Measurements from ENCODE around the gene ZDHHC24. TPM values are rescaled to one million over a fixed set of nuclear protein-coding genes. Genes with fewer than 3 reads are reported as not detected.
"Not testable (repeated sequence)": the region's sequence is repeated elsewhere in the genome, so short reads cannot be mapped to it uniquely, and the experiment has no call there.

Gene ZDHHC24
- total RNA-seq, 1 donor from 2014 or later = 16.5 TPM

DNA sequence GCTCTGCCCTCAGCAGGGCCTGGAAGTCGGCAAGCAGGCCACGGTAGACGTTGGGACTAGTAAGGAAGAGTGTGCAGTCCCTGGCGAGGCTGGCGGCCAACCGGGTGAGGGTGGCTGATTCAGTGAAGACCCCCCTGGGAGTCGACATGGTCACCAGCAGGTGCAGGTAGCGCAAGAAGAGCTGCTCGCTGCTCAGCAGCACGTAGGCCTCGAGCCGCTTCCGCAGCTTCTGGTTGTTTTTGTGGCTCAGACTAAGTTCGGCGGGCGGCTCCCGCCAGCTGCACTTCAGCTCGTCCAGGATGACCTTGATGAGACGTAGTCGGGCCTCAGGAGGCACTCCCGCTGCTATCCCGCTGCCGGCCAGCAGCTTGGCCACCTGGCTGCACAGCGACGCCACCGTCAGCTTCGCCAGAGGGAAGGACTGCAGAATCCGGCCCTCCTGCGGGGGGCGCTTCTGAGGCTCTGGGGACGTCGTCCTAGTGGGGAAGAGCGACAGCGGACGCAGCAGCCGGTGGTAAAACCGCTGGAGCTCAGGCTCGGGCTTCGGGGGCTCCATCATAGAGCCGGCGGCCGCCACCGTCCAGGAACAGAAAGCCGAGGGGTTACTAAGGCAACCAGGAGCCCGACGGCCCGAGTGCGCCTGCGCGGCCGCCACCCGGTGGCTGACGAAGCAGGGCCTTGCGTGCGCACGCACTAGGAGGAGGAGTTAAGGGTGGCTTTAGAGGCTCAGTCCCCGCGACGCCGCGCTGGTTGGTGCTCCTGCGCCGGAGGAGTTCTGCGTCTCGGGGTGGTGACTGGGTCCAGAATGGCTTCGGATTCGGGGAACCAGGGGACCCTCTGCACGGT, 46.8 kb upstream of the ZDHHC24 start, which contains the start of the genes CCDC87 and CCS:
TSS of gene CCDC87 (minus strand) at position 607 of the 846 bp plus-strand sequence. CDS start at position 559, 48 bp downstream.
TSS of gene CCS (plus strand) at position 729 of the 846 bp plus-strand sequence. CDS start at position 806, 77 bp downstream.
- Histone ChIP-seq H3K4me3 (peak within 1 kb of the TSS; percentile 52 to 86), H3K36me3 (no peaks in the 10 kb centered on the region), H3K27me3 (no peaks in the 10 kb centered on the region), H3K27ac (peak within 1 kb of the TSS; percentile 68), H3K9me3 (no peaks in the 10 kb centered on the region), H3K4me1 (peaks cover 32% of the 10 kb centered on the region)
- TF ChIP-seq POLR2A (IDR thresholded peaks at IDR 0.05) (peak in 1 of 2 donors; percentile 93), POLR2AphosphoS5 (IDR thresholded peaks at IDR 0.05; ENCODE audit: insufficient read depth in 1 of 2, low read depth in 1 of 2) (peak; percentile 98 to 99)
- TF ChIP-seq, protein P1, sequence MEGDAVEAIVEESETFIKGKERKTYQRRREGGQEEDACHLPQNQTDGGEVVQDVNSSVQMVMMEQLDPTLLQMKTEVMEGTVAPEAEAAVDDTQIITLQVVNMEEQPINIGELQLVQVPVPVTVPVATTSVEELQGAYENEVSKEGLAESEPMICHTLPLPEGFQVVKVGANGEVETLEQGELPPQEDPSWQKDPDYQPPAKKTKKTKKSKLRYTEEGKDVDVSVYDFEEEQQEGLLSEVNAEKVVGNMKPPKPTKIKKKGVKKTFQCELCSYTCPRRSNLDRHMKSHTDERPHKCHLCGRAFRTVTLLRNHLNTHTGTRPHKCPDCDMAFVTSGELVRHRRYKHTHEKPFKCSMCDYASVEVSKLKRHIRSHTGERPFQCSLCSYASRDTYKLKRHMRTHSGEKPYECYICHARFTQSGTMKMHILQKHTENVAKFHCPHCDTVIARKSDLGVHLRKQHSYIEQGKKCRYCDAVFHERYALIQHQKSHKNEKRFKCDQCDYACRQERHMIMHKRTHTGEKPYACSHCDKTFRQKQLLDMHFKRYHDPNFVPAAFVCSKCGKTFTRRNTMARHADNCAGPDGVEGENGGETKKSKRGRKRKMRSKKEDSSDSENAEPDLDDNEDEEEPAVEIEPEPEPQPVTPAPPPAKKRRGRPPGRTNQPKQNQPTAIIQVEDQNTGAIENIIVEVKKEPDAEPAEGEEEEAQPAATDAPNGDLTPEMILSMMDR (IDR thresholded peaks at IDR 0.05) = peak; percentile 30 to 62 (median 58)
- intact Hi-C loops (cut with DNase I) = no loop called here
- peak in 1 of 2 donors; percentile 92 for DNase-seq (ENCODE audit: extremely low spot score in 2 of 2)

DNA sequence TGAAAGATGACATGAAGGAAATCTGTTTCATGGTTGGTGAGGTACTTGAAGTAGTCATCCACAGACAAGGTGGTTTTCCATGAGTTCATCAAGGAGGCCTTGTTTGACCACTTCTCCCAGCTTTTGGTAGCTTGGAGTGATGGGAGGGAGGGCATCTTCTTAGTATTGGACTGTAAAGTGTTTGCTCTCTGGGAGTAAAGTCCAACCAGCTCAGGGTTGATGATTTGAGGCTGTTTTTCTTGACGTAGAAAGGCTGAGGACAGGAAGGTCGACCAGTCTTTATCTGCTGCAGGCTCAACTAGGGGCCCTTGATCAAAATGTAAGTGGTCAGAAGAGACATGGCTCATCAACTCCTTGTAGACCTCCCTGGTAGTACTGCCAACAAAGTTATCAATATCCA, 45.3 kb upstream of the ZDHHC24 start:
- Histone ChIP-seq H3K9me3 (no peaks in the 10 kb centered on the region), H3K4me1 (peaks cover 32% of the 10 kb centered on the region), H3K4me3 (no peak overlapping the region), H3K36me3 (no peaks in the 10 kb centered on the region), H3K27me3 (no peaks in the 10 kb centered on the region), H3K27ac (no peak overlapping the region)
- TF ChIP-seq POLR2AphosphoS5 (IDR thresholded peaks at IDR 0.05; ENCODE audit: insufficient read depth in 1 of 2, low read depth in 1 of 2) (no peak), POLR2A (IDR thresholded peaks at IDR 0.05) (no peak)
- intact Hi-C loops (cut with DNase I) = no loop called here
- no peak for DNase-seq (ENCODE audit: extremely low spot score in 2 of 2)

DNA sequence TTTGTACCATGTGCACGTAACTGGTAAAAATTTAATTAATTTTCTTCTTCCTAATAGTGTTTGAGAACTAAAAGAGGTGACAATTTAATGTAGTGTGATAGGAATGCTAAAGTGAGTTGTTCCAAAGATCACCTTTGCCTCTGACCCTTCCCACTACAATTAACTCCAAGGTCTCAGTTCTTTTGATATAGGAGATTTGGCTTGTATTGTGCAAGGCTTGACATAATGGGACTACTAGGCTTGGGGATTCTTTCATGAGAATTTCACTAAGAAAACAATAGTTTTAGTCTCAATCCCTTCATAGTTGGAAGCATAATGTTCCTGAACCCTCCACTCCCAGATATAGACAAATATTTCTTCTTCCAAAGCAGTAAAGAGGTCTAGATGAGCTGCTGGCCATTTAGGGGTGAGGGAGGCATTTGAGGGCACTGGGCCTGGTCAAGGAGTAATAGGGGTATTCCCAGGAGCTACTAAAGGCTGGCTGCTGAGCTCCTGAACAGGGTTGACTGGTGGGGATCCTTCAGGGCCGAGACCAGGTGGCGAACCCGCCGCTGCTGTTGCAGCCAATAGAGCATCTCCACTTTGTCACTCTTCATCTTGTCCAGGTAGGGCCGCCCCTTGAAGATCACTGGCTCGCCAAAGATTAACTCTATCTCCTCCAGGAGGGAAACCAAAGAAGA, 44.3 kb upstream of the ZDHHC24 start:
- no peak overlapping the region for H3K27ac ChIP-seq
- intact Hi-C loops (cut with DNase I) = no loop called here
- no peaks in the 10 kb centered on the region for H3K9me3 ChIP-seq
- TF ChIP-seq, protein P1 (IDR thresholded peaks at IDR 0.05) = no peak
- TF ChIP-seq POLR2A (IDR thresholded peaks at IDR 0.05) (no peak), POLR2AphosphoS5 (IDR thresholded peaks at IDR 0.05; ENCODE audit: insufficient read depth in 1 of 2, low read depth in 1 of 2) (no peak)
- no peak overlapping the region for H3K4me3 ChIP-seq
- no peak for DNase-seq (ENCODE audit: extremely low spot score in 2 of 2)
- H3K36me3 ChIP-seq = no peaks in the 10 kb centered on the region
- H3K4me1 ChIP-seq = peaks cover 26% of the 10 kb centered on the region
- H3K27me3 ChIP-seq = no peaks in the 10 kb centered on the region

DNA sequence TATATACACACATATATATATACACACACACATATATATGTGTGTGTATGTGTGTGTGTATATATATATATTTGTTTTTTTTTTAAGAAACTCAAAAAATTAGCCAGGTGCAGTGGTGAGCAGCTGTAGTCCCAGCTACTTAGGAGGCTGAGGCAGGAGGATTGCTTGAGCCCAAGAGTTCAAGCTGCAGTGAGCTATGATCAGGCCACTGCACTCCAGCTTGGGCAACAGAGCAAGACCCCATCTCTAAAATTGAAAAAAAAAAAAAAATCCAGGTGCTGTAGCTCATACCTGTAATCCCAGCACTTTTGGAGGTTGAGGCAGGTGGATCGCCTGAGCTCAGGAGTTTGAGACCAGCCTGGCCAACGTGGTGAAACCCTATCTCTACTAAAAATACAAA, 43.5 kb upstream of the ZDHHC24 start:
- H3K9me3 ChIP-seq; H3K27ac ChIP-seq; H3K27me3 ChIP-seq; H3K4me3 ChIP-seq; DNase-seq (ENCODE audit: extremely low spot score in 2 of 2); H3K36me3 ChIP-seq; intact Hi-C loops (cut with DNase I): not testable (repeated sequence)
- H3K4me1 ChIP-seq = peaks cover 19% of the 10 kb centered on the region

DNA sequence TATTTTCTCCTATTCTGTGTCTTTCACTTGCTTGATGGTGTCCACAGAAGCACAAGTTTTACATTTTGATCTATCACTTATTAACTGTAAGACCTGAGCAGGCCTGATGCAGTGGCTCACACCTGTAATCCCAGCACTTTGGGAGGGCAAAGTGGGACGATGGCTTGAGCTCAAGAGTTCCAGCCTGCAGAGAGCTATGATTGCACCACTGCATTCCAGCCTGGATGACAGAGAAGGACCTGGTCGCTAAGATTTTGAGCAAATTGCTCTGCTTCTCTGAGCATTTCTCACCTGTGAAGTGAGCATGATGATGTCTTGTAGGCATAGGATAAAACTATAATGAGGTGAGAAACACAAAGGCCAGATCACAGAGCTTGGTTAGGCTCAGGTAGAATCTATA, 40.3 kb upstream of the ZDHHC24 start:
- TF ChIP-seq POLR2A (IDR thresholded peaks at IDR 0.05) = no peak
- TF ChIP-seq, protein P1 (IDR thresholded peaks at IDR 0.05) = no peak
- TF ChIP-seq POLR2AphosphoS5 (IDR thresholded peaks at IDR 0.05; ENCODE audit: insufficient read depth in 1 of 2, low read depth in 1 of 2) = no peak
- Histone ChIP-seq H3K9me3 (no peaks in the 10 kb centered on the region), H3K4me1 (no peaks in the 10 kb centered on the region), H3K36me3 (no peaks in the 10 kb centered on the region), H3K27ac (no peak overlapping the region), H3K27me3 (no peaks in the 10 kb centered on the region), H3K4me3 (no peak overlapping the region)
- intact Hi-C loops (cut with DNase I) = no loop called here
- no peak for DNase-seq (ENCODE audit: extremely low spot score in 2 of 2)

DNA sequence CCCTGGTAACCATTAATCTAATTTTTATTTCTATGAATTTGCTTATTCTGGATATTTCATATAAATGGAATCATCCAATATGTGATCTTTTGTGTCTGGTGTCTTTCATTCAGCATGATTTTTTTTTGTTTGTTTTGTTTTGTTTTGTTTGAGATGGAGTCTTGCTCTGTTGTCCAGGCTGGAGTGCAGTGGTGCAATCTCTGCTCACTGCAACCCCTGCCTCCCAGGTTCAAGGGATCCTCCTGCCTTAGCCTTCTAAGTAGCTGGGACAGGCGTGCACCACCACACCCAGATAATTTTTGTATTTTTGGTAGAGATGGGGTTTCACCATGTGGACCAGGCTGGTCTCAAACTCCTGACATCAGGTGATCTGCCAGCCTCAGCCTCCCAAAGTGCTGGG, 39.6 kb upstream of the ZDHHC24 start:
- intact Hi-C loops (cut with DNase I); H3K4me3 ChIP-seq: not testable (repeated sequence)

DNA sequence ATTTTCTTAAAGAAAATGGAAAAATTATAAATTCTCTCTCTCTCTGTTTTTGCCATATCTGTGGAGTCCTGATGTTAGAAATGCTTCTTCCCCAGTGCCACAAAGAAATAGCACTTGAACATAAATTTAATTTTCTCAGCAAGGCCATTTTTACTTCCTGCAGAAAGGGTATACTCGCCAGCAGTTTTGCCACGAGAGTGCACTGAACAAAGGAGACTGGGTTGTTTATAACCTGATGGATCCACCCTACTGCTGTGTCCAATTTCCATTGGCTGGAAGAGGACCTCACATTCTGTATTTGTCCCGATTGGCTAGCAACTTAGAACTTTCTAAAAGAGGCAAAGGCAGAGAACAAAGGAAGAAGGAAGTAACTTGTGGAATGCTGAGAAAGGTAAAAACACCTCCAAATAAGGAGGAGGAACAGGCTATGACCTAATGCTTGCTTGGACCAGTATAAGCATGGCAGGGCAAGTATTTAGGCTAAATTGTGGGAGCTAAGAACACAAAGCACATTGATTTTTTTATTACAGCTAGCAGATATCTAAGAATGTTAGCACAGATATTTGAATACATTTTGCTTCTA, 36.8 kb upstream of the ZDHHC24 start:
- H3K9me3 ChIP-seq; H3K4me1 ChIP-seq; intact Hi-C loops (cut with DNase I); DNase-seq (ENCODE audit: extremely low spot score in 2 of 2); H3K27me3 ChIP-seq; H3K27ac ChIP-seq; H3K4me3 ChIP-seq; H3K36me3 ChIP-seq: not testable (repeated sequence)

More for the DNA sequence above, 39.6 kb upstream of the ZDHHC24 start:
- H3K36me3 ChIP-seq; H3K27ac ChIP-seq; H3K9me3 ChIP-seq; H3K27me3 ChIP-seq; H3K4me1 ChIP-seq; DNase-seq (ENCODE audit: extremely low spot score in 2 of 2): not testable (repeated sequence)
